Germinal center (tissue), 1 donor: ENCODE measurements around the gene TK1.
"Not testable (repeated sequence)": the region's sequence is repeated elsewhere in the genome, so short reads cannot be mapped to it uniquely, and the experiment has no call there.

Experiments
- DNase-seq: peaks from one replicate; pipeline ENCODE4 v3.0.0; 2012; ENCODE audit warnings: mixed read lengths, low spot score

Gene TK1, protein sequence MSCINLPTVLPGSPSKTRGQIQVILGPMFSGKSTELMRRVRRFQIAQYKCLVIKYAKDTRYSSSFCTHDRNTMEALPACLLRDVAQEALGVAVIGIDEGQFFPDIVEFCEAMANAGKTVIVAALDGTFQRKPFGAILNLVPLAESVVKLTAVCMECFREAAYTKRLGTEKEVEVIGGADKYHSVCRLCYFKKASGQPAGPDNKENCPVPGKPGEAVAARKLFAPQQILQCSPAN

DNA sequence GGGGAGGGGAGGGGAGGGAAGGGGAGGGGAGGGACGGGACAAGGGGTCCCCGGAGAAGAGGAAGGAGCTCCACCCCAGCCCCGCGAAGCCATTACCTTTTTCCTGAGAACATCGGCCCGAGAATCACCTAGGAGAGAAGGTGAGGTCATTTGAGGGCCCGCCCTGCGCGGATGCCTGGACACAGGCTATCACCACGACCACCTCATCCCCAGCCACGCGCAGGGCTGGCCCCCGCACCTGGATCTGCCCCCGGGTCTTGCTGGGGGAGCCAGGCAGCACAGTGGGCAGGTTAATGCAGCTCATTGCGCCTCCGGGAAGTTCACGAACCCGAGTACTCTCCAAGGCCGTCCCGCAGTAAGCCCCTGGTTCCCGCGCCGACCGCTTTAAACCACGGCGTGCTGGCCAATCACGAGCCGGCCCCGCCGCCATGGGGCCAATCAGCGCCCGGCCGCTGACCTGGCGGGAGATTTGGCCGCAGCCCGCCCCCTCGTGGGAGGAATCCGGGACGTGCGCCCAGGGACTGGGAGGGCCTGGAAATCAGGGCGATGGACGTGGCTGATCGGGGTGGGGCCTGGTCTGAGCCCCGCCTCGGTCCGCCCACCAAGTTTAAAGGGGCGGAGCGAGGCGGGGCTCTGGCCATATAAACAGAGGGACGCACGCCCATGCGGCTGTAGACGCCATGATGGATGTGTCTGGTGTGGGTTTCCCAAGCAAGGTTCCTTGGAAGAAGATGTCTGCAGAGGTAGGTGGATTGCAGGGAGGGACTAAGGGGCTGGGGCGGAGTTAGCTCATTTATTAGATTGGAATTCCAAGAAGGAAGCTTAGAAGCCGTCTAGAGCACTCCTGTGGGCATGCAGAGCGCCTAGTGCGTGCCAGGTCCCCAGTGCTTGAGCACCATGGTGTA is at the start of gene TK1, which contains the start of gene AFMID:
Gene TK1, minus strand, starts transcription at position 361 of the 904 bp plus-strand sequence. Its CDS starts 58 bp downstream, at position 303.
Gene AFMID, plus strand, starts transcription at position 671 of the 904 bp plus-strand sequence. Its CDS starts 9 bp downstream, at position 680.
- peak; percentile 96 for DNase-seq

DNA sequence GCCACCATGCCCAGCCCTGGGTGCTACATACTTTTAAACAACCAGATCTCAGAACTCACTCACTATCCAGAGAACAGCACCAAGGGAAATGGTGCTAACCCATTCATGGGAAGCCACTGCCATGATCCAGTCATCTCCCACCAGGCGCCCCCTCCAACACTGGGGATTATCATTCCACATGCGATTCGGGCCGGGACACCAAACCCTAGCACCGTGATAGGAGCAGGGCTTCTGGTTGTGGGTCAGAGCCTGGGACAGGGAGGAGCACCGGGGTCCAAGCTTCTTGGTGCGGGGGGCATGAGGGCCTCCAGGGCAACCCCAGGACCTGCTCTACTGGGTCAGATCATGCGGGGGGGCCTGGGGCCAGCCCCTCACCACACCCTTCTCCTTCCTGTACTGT is 49.0 kb upstream of the TK1 start:
- DNase-seq: no peak

DNA sequence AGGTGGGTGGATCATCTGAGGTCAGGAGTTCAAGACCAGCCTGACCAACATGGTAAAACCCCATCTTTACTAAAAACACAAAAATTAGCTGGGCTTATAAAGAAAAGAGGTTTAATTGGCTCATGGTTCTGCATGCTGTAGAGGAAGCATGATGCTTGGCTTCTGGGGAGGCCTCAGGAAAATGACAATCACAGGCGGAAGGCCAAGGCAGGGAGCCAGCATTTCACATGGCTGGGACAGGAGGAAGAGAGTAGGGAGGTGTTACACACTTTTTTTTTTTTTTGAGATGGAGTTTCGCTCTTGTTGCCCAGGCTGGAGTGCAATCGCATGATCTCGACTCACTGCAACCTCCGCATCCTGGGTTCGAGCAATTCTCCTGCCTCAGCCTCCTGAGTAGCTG is 48.2 kb upstream of the TK1 start:
- DNase-seq: not testable (repeated sequence)

DNA sequence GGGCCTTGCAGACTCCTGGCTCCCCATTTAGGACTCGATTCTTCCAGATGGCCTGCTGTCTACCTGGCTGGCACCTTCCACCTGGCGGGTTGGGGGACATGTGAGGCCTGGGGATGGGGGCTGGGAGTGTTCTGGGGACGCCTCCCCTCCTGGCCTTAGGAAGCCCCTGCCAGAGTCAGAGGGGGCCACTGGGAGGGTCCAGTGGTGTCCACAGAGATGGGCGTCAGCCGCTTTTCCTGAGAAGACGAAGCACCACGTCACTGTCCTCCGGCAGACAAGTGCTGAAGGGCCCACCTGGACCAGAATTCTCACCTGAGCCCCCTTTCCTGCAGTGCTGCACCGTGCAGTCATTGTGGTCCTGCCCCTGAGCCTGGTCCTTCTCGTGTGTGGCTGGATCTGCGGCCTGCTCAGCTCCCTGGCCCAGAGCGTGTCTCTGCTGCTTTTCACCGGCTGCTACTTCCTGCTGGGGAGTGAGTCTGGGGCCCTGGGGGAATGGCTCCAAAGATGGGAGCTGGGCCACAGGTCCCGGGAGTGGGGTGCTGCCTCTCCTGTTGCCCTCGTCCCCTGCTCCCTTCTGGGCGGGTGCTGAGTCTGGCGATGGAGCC is 47.5 kb upstream of the TK1 start:
- no peak for DNase-seq

DNA sequence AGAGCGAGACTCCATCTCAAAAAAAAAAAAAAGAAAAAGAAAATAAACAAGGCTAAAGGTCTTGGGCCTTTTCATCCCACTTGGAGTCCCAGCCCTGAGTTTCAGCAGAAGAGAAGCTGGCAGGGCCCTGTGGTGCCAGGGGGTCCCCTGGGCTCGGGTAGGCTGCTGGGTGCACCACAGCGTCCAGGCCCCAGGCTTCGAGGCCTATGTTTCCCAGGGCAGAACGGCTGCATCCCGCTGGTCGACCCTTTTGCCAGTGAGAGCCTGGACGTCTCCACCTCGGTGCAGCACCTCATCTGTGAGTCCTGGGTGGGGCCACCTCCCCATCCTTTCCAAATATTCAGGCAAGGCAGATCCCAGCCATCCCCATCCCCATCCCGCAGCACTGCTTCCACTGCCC is 46.8 kb upstream of the TK1 start:
- DNase-seq: no peak

DNA sequence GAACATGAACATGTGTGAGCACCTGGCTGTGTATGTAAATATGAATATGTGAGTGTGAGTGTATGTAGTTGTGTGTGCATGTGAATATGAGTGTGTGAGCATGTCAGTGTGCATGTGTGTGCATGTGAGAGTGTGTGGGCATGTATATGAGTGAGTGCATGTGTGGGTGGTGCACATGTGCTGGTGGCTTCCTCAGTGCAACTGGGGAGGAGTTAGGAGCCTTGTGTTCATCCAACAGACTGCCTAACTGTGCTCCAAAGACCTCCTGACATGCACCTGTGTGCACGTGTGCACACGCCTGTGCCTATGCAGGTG is 46.0 kb upstream of the TK1 start:
- no peak for DNase-seq

DNA sequence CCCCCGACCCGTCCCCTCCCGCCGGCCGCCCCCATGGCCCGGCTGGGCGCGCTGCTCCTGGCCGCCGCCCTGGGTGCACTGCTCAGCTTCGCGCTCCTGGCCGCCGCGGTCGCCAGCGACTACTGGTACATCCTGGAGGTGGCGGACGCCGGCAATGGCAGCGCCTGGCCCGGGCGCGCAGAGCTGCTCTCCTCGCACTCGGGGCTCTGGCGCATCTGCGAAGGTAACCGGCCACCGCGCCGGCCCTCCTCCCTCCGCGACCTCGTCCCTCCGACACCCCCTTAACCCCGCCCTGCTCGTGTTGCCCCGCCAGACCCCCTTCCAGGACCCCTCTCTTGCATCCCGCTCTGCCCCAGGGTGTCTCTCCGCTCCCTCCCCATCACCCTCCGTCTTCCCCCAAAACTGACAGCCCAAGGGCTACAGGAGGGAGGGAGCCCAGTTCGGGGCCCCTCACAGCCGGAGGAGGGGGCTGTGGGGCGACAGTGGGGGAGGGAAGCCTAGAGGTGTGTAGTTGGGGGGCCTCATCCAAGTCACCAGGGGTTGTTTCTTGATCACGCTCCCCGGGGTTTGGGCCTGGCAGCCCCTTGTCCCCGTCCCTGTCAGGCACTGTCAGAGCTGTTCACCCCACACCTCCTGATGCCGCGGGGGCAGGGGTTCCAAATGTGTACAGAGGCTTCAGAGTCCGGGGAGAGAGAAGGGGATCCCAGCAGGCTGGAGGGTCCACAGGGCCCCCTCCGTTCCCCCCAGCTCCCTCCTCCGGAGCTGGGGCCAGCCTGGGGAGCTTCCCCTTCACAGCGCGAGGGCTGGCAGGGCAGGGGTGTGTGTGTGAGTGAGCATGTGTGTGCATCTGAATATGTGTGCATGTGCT is 45.4 kb upstream of the TK1 start:
- DNase-seq: peak; percentile 47

DNA sequence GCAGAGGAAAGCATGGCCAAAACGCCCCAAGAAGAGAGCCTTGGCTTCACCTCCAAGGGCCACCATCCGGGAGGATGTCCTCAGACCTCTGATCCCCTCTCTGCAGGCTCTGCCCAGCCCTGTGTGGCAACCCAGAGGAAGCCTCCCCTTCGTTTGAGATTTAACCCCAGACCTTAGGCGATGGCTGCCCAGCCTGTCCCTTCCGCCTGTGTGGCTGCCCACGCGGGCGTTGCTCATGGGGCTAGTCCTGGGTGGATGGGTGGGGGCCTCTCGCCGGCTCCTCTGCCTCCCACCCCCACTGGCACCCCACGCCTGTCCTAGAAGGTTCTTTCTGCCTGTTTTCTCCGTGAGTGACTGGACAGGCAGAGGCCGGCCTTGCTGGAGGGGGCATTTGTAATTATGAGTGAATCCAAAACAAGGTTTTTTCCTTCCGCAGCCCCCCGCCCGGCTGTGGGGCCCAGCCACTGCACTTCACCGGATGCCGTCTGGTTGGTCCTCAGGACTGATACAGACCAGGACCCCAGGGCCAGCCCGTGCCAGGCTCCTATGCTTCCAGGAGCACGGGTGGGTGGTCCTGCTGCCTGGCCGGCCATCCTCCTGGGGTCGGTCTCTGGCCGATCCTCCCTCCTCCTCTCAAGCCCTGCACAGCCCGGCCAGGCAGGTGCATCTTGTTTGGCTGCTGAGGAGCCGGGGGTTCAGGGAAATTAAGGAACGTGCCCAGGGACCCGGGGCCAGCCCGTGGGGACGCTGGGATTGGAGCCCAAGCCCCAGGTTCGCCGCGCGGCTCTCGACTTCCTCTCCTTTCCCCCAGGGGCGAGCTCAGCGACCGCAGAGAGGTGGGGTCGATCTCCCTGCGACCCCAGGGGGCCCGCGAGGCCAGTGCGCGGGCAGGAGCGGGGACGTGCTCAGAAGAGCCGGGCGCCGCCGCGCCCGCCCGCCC is 44.4 kb upstream of the TK1 start, which contains the start of gene TMEM235:
Gene TMEM235, plus strand, starts transcription at position 636 of the 940 bp plus-strand sequence. CDS start 393 bp downstream, outside the sequence.
- DNase-seq: no peak

DNA sequence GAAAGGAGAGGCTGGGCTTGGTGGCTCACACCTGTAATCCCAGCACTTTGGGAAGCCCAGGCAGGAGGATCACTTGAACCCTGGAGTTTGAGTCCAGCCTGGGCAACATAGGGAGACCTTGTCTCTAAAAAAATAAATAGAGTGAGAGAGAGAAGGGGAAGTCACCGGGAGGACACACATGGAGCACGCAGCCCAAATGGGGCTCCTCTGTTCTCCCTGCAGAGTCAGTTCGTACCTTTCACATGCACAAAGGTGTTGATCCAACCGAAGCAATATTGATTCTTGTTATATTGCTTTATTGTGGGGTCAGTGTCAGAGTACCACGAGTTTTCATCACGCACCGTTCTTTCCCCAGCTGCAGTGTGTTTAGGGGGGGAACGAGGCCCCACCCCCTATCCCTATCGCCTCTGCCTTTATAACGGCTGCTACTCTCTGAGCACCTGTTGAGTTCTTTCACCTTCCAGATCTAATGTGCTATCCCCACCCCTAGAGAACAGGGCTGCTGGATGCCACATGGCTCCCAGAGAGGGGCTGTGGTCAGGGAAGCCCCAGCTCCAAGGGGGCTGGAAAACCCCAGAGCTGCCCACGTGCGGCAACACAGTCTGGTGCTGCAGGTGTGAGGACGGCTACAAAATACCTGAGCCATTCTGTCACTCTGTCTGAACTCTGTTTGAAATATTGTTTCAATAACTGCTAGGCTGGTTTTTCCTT is 43.6 kb upstream of the TK1 start:
- no peak for DNase-seq

DNA sequence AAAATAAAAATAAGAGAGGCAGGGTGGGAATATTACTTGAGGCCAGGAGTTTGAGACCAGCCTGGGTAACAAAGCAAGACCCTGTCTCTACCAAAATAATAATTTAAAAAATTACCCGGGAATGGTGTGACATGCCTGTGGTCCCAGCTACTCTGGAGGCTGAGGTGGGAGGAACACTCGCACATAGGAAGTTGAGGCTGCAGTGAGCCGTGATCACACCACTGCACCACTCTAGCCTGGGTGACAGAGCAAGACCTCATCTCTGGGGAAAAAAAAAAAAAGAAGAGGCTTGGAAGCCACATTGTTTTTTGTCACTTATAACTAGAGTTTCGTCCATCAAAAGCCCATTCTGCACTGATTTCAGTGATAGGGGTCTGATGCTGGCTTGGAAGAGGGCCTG is 41.3 kb upstream of the TK1 start:
- no peak for DNase-seq

DNA sequence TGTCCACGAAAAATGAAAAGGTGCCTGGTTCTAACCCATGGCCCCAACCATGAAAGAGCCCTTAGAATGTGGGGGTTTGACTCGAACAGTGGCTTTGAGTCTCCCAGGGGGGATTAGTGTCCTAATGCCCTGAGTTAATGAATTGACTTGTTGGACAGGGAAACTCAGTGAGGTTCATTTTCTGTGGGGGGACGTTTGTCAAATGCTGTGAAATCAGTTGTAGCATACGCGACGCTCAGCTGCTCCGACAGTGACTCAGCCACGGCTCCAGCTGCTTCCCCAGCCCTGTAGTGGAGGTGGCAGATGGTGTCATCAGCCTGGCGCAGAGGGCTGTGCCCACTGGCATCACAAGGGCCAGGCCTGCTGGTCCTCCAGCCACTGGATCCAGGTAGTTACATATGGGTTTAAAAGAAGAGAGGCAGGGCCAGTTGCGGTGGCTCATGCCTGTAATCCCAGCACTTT is 40.6 kb upstream of the TK1 start:
- DNase-seq: no peak

DNA sequence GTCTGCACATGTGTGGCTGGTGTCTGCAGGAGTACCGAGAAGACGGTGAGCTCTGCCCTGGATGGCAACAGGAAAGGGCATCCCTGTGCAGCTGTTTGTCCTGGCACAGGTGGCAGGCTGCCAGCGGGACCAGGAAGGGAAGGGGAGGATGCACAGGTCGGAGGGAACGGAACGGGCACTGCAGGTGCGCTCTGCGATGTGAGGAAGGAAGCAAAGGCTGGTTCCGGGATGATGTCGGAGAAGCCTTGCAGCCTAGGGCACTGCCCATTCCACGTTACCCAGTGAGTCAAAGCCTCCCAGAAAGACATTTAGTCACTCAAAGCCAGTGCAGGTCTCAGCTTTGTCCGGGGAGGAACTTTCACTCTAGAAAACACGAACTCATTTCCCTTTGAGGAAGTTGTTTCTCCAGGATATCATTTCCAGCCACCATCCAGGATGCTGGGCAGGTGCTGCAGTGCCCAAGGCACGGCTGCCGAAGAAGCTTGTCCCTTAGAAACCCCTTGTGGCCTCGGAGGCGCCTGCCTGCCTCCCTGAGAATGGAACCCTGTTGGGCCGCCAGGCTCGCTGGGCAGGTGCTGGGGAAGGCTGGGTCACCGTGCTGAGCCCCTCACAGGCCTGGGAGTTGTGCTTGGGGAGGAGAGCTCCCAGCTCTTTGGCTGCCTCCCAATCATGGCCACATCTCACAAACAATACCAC is 40.1 kb upstream of the TK1 start:
- DNase-seq: no peak

DNA sequence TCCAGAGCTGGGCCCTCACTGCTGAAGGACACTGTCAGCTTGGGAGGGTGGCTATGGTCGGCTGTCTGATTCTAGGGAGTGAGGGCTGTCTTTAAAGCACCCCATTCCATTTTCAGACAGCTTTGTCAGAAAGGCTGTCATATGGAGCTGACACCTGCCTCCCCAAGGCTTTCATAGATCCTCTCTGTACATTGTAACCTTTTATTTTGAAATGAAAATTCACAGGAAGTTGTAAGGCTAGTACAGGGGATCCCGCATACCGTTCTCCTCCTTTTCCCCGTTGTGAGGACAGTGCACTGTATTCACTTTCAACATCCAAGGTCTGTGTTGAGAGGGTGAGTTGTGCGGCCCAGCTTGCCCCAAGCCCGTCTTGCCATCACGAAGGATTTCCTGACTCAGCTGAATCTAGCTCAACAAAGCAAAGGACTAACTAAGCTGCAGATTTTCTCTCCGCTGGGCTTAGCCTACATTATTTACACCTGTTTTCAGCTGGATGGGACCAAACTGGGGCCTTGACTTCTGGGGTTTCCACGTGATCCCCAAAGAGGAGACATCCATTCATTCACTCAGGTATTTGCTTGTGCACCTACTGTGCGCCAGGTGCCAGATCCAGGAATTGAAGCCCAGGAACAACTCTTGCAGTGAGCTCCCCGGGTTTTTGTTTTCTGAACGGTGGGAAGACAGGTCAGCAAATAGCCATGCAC is 39.4 kb upstream of the TK1 start:
- DNase-seq: no peak

DNA sequence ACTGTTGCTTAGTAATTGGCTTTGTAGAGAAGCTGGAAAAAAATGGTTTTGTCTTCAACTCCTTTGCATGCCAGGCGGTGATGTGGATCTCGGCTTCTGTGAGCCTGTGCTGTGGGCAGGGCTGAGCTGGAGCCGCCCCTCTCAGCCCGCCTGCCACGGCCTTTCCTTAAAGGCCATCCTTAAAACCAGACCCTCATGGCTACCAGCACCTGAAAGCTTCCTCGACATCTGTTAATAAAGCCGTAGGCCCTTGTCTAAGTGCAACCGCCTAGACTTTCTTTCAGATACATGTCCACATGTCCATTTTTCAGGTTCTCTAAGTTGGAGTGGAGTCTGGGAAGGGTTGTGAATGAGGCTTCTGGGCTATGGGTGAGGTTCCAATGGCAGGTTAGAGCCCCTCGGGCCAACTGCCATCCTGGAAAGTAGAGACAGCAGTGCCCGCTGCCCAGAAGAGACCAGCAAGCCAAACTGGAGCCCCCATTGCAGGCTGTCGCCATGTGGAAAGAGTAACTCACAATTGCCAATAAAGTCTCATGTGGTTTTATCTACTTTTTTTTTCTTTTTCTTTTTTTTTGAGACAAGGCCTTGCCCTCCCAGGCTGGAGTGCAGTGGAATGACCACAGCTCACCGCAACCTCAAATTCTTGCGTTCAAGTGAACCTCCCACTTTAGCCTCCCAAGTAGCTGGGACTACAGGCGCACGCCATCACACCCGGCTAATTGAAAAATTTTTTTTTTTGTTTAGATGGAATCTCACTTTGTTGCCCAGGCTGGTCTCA is 38.4 kb upstream of the TK1 start:
- no peak for DNase-seq

DNA sequence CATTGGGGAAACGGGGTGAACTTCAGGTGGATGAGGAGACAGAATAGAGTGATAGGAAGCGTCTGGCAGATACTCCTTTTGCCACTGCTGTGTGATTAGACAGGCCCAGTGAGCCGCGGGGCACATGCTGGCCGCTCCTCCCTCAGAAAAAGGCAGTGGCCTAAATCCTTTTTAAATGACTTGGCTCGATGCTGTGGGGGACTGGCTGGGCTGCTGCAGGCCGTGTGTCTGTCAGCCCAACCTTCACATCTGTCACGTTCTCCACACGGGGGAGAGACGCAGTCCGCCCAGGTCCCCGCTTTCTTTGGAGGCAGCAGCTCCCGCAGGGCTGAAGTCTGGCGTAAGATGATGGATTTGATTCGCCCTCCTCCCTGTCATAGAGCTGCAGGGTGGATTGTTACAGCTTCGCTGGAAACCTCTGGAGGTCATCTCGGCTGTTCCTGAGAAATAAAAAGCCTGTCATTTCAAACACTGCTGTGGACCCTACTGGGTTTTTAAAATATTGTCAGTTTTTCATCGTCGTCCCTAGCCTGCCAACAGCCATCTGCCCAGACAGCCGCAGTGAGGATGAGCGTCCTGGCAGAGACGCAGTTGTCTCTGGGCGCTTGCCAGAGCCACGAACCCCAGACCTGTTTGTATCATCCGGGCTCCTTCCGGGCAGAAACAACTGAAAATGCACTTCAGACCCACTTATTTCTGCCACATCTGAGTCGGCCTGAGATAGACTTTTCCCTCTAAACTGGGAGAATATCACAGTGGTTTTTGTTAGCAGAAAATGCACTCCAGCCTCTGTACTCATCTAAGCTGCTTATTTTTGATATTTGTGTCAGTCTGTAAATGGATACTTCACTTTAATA is 37.6 kb upstream of the TK1 start:
- no peak for DNase-seq

DNA sequence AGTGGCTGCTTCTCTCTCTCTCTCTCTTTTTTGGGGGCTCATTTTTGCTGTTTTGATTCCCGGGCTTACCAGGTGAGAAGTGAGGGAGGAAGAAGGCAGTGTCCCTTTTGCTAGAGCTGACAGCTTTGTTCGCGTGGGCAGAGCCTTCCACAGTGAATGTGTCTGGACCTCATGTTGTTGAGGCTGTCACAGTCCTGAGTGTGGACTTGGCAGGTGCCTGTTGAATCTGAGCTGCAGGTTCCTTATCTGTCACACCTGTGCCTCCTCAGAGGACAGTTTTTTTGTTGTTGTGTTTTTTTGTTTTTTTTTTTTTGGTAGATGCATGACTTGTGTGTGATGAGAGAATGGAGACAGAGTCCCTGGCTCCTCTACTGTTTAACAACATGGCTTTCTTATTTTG is 36.9 kb upstream of the TK1 start:
- DNase-seq: no peak

DNA sequence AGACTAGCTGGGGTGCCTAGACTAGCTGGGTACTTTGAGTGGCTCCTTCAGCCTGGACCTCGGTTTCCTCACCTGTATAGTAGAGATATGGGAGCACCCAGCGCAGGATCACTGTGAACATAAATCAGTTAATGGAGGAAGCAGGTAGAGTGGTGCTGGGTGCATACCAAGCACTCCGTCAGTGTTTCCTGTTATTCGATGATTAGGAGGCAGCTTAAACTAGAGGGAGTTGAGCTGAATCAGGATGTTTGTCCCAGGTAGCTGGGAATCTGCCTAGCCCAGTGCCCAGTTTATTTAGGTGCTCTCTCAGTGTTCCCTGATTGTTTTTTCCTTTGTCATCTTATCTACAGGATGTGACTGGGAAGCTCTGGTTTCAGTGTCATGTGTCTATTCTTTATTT is 36.2 kb upstream of the TK1 start:
- no peak for DNase-seq
